GM12878 (cell line): ENCODE results near the gene NTRK3. TPM values are rescaled to one million over a fixed set of nuclear protein-coding genes. Genes with fewer than 3 reads are reported as not detected.

Source experiments
- ATAC-seq: fragments of 200-7000 bp; cut with Tn5 transposase; 3 replicates; pipeline ENCODE4 v1.9.1; 2020; ENCODE audit warnings: mild to moderate bottlenecking, moderate library complexity
- BruUV-seq: library from RNA; stranded (reverse); fragments of 400-500 nt; replicated peaks from 2 replicates; lab custom pipeline; 2021; lab: Mats Ljungman, UMichigan
- CTCF ChIA-PET: fragments of 300-600 bp; sonication (Branson Sonifier 250); formaldehyde crosslinking; extraction: SDS; loops from one replicate; lab custom pipeline; 2021; ENCODE audit warnings: inconsistent platforms; lab: Yijun Ruan, JAX
- POLR2A ChIA-PET: fragments of 350-600 bp; formaldehyde crosslinking; extraction: SDS; loops from one replicate; lab custom pipeline; 2021; ENCODE audit warnings: inconsistent platforms; lab: Charles Lee
- RAD21 ChIA-PET: fragments of 300-600 bp; sonication (Branson Sonifier 250); formaldehyde crosslinking; loops from one replicate; lab custom pipeline; 2023; ENCODE audit warnings: antibody characterized with exemption; ENCODE audit not compliant: unreplicated experiment; lab: Charles Lee
- SMC1A ChIA-PET: fragments of 300-600 bp; sonication (Branson Sonifier 250); formaldehyde crosslinking; loops from one replicate; lab custom pipeline; 2023; ENCODE audit not compliant: unreplicated experiment, uncharacterized antibody; lab: Charles Lee
- DNase-seq: peaks from one replicate; pipeline ENCODE4 v3.0.0-alpha.2; 2011; ENCODE audit warnings: low read depth, low spot score
- FAIRE-seq: peaks from 3 replicates; lab custom pipeline; 2011; peaks lifted over from hg19 to GRCh38; lab: Jason Lieb, UNC
- H2AFZ ChIP-seq: 2 replicates; pipeline ENCODE4 v1.6.0; 2011; ENCODE audit warnings: low read depth, low read length, control low read depth; ENCODE audit not compliant: control insufficient read depth
- H3K27ac ChIP-seq: 2 replicates; pipeline ENCODE4 v1.5.1; 2011; ENCODE audit warnings: control low read depth; ENCODE audit not compliant: control insufficient read depth, insufficient read depth
- H3K27me3 ChIP-seq, 2 experiments: replicated peaks in 1 of 2; 2 replicates each; pipeline versions ENCODE4 v1.6.0 to v1.6.1; 2011; ENCODE audit warnings: low read length in 1 of 2; ENCODE audit not compliant: control insufficient read depth in 2 of 2, insufficient read depth in 2 of 2
- H3K36me3 ChIP-seq, 2 experiments: 2 replicates each; pipeline ENCODE4 v1.5.1; 2011; ENCODE audit warnings: low read length in 1 of 2; ENCODE audit not compliant: control insufficient read depth in 2 of 2, insufficient read depth in 2 of 2
- H3K4me1 ChIP-seq: 2 replicates; pipeline ENCODE4 v1.6.1; 2011; ENCODE audit warnings: mild to moderate bottlenecking, low read length, moderate library complexity, mixed read lengths; ENCODE audit not compliant: control insufficient read depth, insufficient read depth
- H3K4me2 ChIP-seq: 2 replicates; pipeline ENCODE4 v1.6.0; 2011; ENCODE audit warnings: control low read depth; ENCODE audit not compliant: control insufficient read depth, insufficient read depth
- H3K4me3 ChIP-seq: fragments of 200-600 bp; sonication (generic); 2 replicates; pipeline ENCODE4 v1.5.1; 2016
- H3K79me2 ChIP-seq: 2 replicates; pipeline ENCODE4 v1.6.0; 2011; ENCODE audit warnings: low read length; ENCODE audit not compliant: control insufficient read depth, insufficient read depth
- H3K9ac ChIP-seq: 2 replicates; pipeline ENCODE4 v1.8.0; 2011; ENCODE audit warnings: low read length, control low read depth, mixed read lengths; ENCODE audit not compliant: control insufficient read depth, insufficient read depth
- H3K9me3 ChIP-seq: replicated peaks from 3 replicates; pipeline ENCODE4 v1.5.1; 2011; ENCODE audit warnings: mild to moderate bottlenecking, low read length; ENCODE audit not compliant: control insufficient read depth, insufficient read depth
- H4K20me1 ChIP-seq: 2 replicates; pipeline ENCODE4 v1.6.0; 2011; ENCODE audit not compliant: control insufficient read depth, insufficient read depth
- CHD2 ChIP-seq: IDR thresholded peaks from 2 replicates; pipeline ENCODE4 v1.6.1; 2011; ENCODE audit warnings: low read depth, low read length, improper control_type of control experiment, borderline replicate concordance
- MTA3 ChIP-seq: IDR thresholded peaks from 2 replicates; pipeline ENCODE4 v1.6.1; 2012; ENCODE audit warnings: low read length, inconsistent platforms, borderline replicate concordance
- RBBP5 ChIP-seq: fragments of 200-600 bp; sonication (generic); conservative IDR thresholded peaks from 2 replicates; pipeline ENCODE4 v1.6.1; 2016
- RUNX3 ChIP-seq: IDR thresholded peaks from 2 replicates; pipeline ENCODE4 v1.6.1; 2012; ENCODE audit warnings: low read length, inconsistent platforms
- ZBED1 ChIP-seq: IDR thresholded peaks from 2 replicates; pipeline ENCODE4 v1.6.1; 2016; ENCODE audit warnings: borderline replicate concordance
- ZBTB33 ChIP-seq: fragments of 450-650 bp; IDR thresholded peaks from 2 replicates; pipeline ENCODE4 v1.6.1; 2017; ENCODE audit warnings: mild to moderate bottlenecking
- WGBS: methylation state at CpG from one replicate; pipeline ENCODE4 v1.1.6; 2016; ENCODE audit warnings: low lambda C conversion rate; ENCODE audit not compliant: insufficient replicate concordance, insufficient coverage; ENCODE audit errors: missing lambda C conversion rate; 5-methylcytosine and 5-hydroxymethylcytosine counted together
- in situ Hi-C: fragments of 300-500 bp; cut with MboI; formaldehyde crosslinking; loops from 9 replicates; pipeline ENCODE4 v1.14.3; 2018; ENCODE audit warnings: mixed read lengths
- intact Hi-C: fragments of 100-400 bp; cut with micrococcal nuclease; formaldehyde crosslinking; loops from one replicate; pipeline ENCODE4 v1.14.2; 2022; ENCODE audit not compliant: unreplicated experiment
- polyA plus RNA-seq, 11 experiments: library from polyadenylated mRNA; depleted of rRNA in 4 of 11; unstranded in 6 of 11; stranded (reverse) in 5 of 11; fragments of >200 nt; fragmentation: Nextera tagmentation in 4 of 11; fragmentation: Illumina TruSeq in 1 of 11; extraction: Ambion mirVana in 4 of 11; extraction: Trizol in 1 of 11; gene quantifications; 1 replicate in 1 of 11; 2 replicates in 10 of 11; pipeline versions ENCODE4 v1.2.1 to v1.2.3, GENCODE V29; 2011 to 2016; ENCODE audit warnings: inconsistent platforms in 2 of 11, missing spikeins in 2 of 11, low read depth in 1 of 11
- total RNA-seq, 4 experiments: library from RNA; depleted of rRNA in 3 of 4; stranded (reverse); fragments of >200 nt in 3 of 4; fragmentation: Illumina TruSeq in 1 of 4; extraction: Trizol in 1 of 4; gene quantifications; 2 replicates each; pipeline versions ENCODE4 v1.2.1 to v1.2.3, GENCODE V29; 2013 to 2021

The NTRK3 gene
- total and polyA plus RNA-seq, 10 of the 15 experiments (the other 5 are each of a cell fraction or from before 2014, with no cell fraction given) = not detected

DNA sequence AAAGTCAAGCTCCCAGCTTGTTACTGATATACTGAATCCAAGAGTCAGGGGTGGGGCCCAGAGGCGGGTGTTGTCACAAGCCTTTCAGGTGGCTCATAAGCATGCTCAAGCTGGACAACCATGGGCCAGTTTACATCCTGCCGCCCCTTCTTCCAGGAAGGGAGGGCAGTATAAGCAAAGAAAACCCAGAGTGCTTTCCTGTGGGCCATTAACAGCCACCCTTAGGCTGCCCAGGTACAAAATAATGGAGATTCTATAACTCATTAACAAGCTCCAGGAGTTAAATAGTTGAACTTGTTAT is 183.2 kb downstream of the NTRK3 start:
- ChIA-PET SMC1A (no interaction called here), RAD21 (no interaction called here), POLR2A (no interaction called here), CTCF (no interaction called here)
- Histone ChIP-seq H2AFZ (no peak overlapping the region), H3K79me2 (no peaks in the 10 kb centered on the region), H3K4me1 (no peaks in the 10 kb centered on the region), H4K20me1 (no peaks in the 10 kb centered on the region; the same call in 1 of the 2 replicates), H3K9ac (no peak overlapping the region), H3K4me2 (no peak overlapping the region), H3K9me3 (no peaks in the 10 kb centered on the region), H3K27me3 (no peaks in the 10 kb centered on the region), H3K36me3 (no peaks in the 10 kb centered on the region), H3K4me3 (no peak overlapping the region), H3K27ac (no peak overlapping the region)
- no TSS peak for BruUV-seq
- no peak for DNase-seq
- TF ChIP-seq RBBP5 = no peak
- TF ChIP-seq ZBED1 = no peak
- TF ChIP-seq CHD2 = no peak
- TF ChIP-seq ZBTB33 = no peak
- TF ChIP-seq RUNX3 = no peak
- no peak for TF ChIP-seq MTA3
- in situ Hi-C loops = no loop called here
- intact Hi-C loops = no loop called here
- no peak for ATAC-seq
- FAIRE-seq = no peak
- WGBS = 0% methylated on average over 2 of the region's 2 CpGs
